CD4-positive, alpha-beta T cell treated with Interleukin-10 for 1 hour (primary cell): ENCODE results near the gene ABCA2.
A peak's percentile ranks its signal among the peaks of the same experiment; 100 is the strongest.

ENCODE experiments used
- DNase-seq: peaks from one replicate; pipeline ENCODE4 v3.0.0-alpha.2; 2020

The ABCA2 gene

GRCh38 chr9:136979769-136980587 lies 48.1 kb downstream of the ABCA2 start:
- no peak for DNase-seq

- no peak for DNase-seq
These were observed 49.0 kb downstream of the ABCA2 start for GRCh38 chr9:136978865-136979544.

- DNase-seq = peak; percentile 77
These were observed 49.8 kb downstream of the ABCA2 start for GRCh38 chr9:136978073-136978864.

GRCh38 chr9:136977649-136978072 lies 50.4 kb downstream of the ABCA2 start:
- DNase-seq = no peak

GRCh38 chr9:136977223-136977622 lies 50.8 kb downstream of the ABCA2 start, which contains the start of gene PTGDS:
Gene PTGDS, plus strand, starts transcription at chr9:136977504. Its CDS starts 75 bp downstream, at chr9:136977579.
- DNase-seq = no peak

GRCh38 chr9:136975644-136976043 lies 52.4 kb downstream of the ABCA2 start:
- peak; percentile 44 for DNase-seq

- DNase-seq = no peak
These were observed 53.1 kb downstream of the ABCA2 start for GRCh38 chr9:136974817-136975535.

- no peak for DNase-seq
These were observed 54.1 kb downstream of the ABCA2 start for GRCh38 chr9:136973618-136974617.

GRCh38 chr9:136972743-136973142 lies 55.3 kb downstream of the ABCA2 start:
- DNase-seq = no peak

- DNase-seq = no peak
These were observed 55.7 kb downstream of the ABCA2 start for GRCh38 chr9:136972335-136972734.

GRCh38 chr9:136971746-136972145 lies 56.3 kb downstream of the ABCA2 start:
- DNase-seq = no peak

- DNase-seq = no peak
These were observed 57.7 kb downstream of the ABCA2 start for GRCh38 chr9:136970361-136970760.

- DNase-seq = no peak
These were observed 58.3 kb downstream of the ABCA2 start for GRCh38 chr9:136969774-136970173.

GRCh38 chr9:136969150-136969549 lies 58.9 kb downstream of the ABCA2 start:
- no peak for DNase-seq

GRCh38 chr9:136968333-136969127 lies 59.5 kb downstream of the ABCA2 start:
- DNase-seq = no peak

- peak; percentile 76 for DNase-seq
These were observed 62.1 kb downstream of the ABCA2 start for GRCh38 chr9:136965771-136966484.

- DNase-seq = no peak
These were observed 63.1 kb downstream of the ABCA2 start for GRCh38 chr9:136964833-136965422.

GRCh38 chr9:136964171-136964689 lies 63.8 kb downstream of the ABCA2 start:
- DNase-seq = no peak

- DNase-seq = no peak
These were observed 64.3 kb downstream of the ABCA2 start for GRCh38 chr9:136963751-136964150.
